ENCODE measurements around the gene C1QTNF8.

DNA sequence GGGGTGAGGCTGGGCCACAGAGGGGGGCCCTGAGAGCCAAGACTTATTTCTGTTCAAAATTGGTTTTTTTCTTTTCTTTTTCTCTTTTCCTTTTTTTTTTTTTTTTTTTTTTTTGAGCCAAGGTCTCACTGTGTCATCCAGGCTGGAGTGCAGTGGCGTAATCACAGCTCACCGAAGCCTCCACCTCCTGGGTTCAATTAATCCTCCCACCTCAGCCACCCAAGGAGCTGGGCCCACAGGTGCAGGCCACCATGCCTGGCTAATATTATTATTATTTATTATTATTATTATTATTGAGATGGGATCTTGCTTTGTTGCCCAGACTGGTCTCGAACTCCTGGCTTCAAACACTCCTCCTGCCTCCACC lies 39.4 kb upstream of the C1QTNF8 start:
- TF ChIP-seq, protein P1, sequence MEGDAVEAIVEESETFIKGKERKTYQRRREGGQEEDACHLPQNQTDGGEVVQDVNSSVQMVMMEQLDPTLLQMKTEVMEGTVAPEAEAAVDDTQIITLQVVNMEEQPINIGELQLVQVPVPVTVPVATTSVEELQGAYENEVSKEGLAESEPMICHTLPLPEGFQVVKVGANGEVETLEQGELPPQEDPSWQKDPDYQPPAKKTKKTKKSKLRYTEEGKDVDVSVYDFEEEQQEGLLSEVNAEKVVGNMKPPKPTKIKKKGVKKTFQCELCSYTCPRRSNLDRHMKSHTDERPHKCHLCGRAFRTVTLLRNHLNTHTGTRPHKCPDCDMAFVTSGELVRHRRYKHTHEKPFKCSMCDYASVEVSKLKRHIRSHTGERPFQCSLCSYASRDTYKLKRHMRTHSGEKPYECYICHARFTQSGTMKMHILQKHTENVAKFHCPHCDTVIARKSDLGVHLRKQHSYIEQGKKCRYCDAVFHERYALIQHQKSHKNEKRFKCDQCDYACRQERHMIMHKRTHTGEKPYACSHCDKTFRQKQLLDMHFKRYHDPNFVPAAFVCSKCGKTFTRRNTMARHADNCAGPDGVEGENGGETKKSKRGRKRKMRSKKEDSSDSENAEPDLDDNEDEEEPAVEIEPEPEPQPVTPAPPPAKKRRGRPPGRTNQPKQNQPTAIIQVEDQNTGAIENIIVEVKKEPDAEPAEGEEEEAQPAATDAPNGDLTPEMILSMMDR (IDR thresholded peaks at IDR 0.05; ENCODE audit: low read depth, low read length) = no peak
- no peak for TF ChIP-seq EZH2phosphoT487 (IDR thresholded peaks at IDR 0.05; ENCODE audit: low read depth)

All from OCI-LY3 (cell line).